Lung microvascular endothelial cell (primary cell): ENCODE measurements around the gene ZWILCH. TPM values are rescaled to one million over a fixed set of nuclear protein-coding genes. Genes with fewer than 3 reads are reported as not detected.

Experiments used
- total RNA-seq: library from RNA; depleted of rRNA; stranded (reverse); fragments of >200 nt; gene quantifications from 2 replicates; pipeline ENCODE4 v1.2.1, GENCODE V29; 2014

Gene ZWILCH
- total RNA-seq, 1 donor from 2014 or later: 8.3 TPM

Other genes starting within 250 kb of the ZWILCH start
- 16.1 and 17.9 TPM in 2 replicates for gene DIS3L, start 211.8 kb upstream of the ZWILCH start, total RNA-seq
- gene TIPIN, start 148.6 kb upstream of the ZWILCH start, total RNA-seq: 4.8 and 5.0 TPM in 2 replicates
- gene MAP2K1, start 118.4 kb upstream of the ZWILCH start, total RNA-seq: 25.1 and 33.5 TPM in 2 replicates
- gene SNAPC5, start 7.6 kb upstream of the ZWILCH start, total RNA-seq: 17.7 and 21.0 TPM in 2 replicates
- gene RPL4, start 471 bp upstream of the ZWILCH start, total RNA-seq: 1,265 and 1,350 TPM in 2 replicates
- gene LCTL, start 60.7 kb downstream of the ZWILCH start, total RNA-seq: under 0.01 TPM in 1 of 2 replicates, not detected in the other
- gene SMAD6, start 196.9 kb downstream of the ZWILCH start, total RNA-seq: 3.8 and 5.2 TPM in 2 replicates